SH-SY5Y (cell line): ENCODE measurements around the gene CALM1.

Experiments used
- GATA2 ChIP-seq: IDR thresholded peaks from 2 replicates; pipeline ENCODE4 v1.6.1; 2011; ENCODE audit warnings: mild to moderate bottlenecking, low read depth, low read length
- GATA3 ChIP-seq: IDR thresholded peaks from 2 replicates; pipeline ENCODE4 v1.6.1; 2011; ENCODE audit warnings: low read depth, mild to moderate bottlenecking, low read length, moderate library complexity

CALM1 gene

DNA sequence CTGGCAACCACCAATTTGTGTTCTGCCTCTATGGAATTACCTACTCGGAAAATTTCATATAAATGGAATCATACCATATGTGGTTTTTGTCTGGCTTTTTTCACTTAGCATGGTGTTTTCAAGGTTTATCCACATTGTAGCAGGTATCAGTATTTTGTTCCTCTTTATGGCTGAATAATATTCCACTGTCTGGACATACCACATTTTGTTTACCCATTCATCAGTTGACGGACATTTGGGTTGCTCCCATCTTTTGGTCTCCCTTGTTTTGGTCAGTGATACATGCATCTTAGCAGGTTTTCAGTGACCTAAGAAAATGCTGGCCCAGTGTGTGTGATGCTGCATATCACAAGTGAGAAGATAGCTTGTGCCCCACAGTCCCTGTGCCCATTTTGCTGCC is 21.2 kb downstream of the CALM1 start:
- TF ChIP-seq GATA3 (no peak), GATA2 (no peak)

DNA sequence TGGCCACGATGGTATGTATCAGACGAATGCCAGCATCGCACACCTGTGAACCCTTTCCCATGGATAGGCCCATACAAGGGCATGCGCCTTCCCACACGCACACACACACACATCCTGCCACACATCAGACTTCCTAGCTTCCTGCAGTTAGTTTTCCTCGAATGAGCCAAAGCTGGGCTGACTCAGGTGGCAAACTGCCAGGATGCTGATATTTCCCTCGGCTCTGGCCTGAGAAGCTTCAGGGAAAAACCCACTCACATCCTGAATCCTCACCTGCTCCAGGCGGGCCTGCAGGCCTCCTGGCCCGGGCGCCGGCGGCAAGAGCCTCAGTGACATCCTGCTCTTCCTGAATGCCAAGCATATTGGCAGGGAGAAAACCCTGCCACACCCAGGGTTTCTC is 22.4 kb downstream of the CALM1 start:
- no peak for TF ChIP-seq GATA3
- no peak for TF ChIP-seq GATA2

DNA sequence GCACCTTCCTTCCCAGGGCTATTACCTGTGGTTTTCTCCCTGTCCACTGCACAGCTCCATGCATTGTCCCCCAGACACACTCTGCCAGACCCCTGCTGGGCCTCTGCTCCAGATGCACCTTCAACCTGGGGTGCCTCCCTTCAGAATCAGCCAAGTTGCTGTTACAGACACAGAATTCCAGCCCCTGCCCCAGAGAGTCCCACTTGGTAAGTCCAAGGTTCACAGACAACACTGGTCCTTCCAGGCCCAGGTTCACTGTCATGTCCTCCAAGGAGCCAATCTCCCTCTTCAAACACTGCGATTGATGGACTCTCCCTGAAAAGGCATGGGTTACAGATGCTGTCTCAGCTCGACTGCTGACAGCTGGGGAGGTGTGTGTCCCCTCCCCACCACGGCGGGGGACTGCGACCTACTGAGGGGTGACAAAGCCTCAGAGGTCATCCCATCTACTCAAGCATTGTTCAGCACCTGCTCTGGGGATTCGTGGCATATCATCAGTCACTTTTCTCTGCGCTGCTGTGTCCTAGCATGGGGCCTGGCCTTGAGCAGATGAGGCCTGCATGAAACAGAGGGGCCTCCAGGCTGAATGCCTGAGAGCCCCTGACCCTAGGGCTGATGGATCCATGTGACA is 24.3 kb downstream of the CALM1 start:
- no peak for TF ChIP-seq GATA3
- TF ChIP-seq GATA2, result no peak

DNA sequence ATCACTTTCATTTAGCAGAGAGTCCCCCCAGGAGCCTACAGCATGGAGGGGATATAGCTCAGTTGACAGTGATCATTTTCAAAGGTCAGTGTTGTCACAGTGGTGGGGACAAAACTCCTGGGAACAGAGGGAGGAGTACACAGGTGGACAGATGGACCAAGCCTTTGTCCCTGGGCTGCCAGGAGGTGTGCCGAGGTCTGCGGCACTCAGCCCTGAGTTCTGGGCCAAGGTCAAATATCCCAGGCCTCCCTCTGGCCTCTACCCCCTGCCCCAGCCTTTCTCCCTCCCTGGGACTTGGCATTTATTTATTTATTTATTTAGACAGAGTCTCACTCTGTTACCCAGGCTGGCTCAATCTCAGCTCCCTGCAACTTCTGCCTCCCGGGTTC is 24.8 kb downstream of the CALM1 start:
- TF ChIP-seq GATA3 (no peak), GATA2 (no peak)

DNA sequence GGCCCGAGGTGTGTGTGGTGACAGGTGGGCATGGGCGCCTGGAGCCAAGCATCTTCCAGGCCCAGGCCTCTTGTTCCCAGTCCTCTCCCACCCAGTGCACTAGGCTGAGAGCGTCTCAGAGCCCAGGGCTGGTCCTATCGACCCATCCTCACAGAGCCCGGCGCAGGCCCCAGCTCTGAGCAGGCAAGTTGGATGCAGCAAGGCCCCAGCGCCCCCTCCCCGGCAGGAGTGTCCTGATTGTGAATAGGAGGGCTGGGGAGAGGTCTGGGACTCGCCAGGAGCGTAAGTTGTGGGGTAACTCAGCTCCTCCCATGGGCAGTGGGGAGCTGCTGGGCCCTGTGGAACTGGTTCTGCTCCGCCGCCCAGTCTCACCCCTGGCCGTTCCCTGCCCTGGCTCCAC is 26.3 kb downstream of the CALM1 start:
- TF ChIP-seq GATA2, result no peak
- no peak for TF ChIP-seq GATA3

DNA sequence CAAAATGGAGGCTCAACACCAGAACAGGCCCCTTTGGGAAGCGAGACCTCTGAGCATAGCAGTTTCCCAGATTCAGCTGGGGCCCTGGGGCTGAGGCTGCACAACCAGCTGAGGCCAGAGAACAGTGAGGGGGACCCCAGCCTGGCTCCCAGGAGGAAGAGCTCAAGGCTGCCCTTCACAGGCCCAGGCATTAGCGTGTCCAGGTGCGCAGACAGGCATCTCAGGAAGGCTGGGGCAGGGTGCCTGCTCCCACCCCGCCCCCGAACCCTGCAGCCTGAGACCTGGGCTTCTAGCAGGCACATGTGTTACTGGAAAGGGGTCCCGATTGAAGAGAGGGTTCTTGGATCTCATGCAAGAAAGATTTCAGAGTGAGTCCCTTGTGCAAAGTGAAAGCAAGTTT is 27.2 kb downstream of the CALM1 start:
- TF ChIP-seq GATA2 (no peak), GATA3 (no peak)

DNA sequence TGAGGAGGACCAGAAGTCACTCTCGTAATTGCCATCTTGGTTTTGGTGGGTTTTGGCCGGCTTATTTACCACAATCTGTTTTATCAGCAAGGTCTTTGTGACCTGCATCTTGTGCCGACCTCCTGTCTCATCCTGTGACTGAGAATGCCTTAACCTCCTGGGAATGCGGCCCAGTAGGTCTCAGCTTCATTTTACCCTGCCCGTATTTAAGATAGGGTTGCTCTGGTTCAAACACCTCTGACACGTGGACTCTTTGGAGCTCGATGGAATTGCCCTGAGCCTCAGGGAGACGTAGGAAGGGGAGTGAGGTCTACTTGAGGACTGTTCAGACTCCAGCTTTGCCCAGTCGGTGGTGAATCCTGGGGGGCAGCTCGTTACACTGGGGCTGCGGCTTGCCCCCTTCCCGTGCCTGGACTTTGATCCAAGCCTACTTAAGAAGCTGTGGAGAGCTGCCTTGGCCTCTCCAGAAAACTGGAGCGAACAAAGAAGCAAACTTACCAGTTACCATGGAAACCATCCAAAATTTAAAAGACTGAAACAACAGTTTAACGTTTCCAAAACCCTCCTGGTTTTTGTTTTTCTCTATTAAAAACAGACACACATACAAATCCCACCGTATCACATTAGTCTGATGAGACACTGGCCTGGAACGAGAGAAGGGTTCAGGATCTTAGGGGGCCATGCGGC is 28.0 kb downstream of the CALM1 start:
- TF ChIP-seq GATA2 (no peak), GATA3 (no peak)

DNA sequence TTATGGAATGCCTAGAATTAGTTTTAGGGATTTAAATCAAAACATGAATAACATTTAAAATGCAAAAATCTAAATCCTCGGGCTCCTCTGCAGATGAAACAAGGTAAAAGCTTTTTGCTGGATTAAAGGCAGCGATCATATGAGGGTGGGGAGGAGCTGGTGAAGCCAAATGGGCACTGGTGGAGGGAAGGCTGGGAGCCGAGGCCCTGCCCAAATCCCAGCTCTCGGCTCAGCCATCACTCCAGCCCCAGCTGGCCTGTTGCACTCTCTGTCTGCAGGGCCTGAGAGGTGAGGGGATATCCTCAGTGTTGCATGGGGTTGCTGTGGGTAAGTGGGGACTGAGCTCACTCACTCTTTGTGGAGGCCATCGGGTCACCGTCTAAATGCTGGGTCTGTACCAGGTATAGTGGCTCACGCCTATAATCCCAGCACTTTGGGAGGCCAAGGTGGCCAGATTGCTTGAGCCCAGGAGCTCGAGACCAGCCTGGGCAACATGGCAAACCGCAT is 28.6 kb downstream of the CALM1 start:
- TF ChIP-seq GATA3, result no peak
- no peak for TF ChIP-seq GATA2

DNA sequence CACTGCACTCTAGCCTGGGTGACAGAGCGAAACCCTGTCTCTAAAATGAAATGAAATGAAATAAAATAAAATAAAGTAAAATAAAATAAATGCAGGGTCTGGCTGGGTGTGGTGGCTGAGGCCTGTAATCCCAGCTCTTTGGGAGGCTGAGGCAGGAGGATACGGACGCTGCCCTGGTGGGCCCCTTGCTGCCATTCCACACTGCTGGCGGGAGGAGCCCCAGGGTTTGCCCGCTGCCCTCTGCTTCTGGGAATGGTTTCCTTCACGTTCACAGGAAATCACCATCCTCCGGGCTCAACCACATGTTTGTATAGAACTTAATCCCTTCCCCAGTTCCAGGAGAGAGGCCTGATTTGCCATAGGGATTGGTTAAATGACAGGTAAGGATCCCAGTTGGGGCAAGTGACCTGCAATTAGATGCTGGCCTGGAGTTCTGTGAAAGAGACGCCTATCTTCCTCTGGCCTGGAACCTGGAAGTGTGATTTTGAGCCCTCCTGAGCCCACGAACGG is 29.3 kb downstream of the CALM1 start:
- no peak for TF ChIP-seq GATA3
- no peak for TF ChIP-seq GATA2

DNA sequence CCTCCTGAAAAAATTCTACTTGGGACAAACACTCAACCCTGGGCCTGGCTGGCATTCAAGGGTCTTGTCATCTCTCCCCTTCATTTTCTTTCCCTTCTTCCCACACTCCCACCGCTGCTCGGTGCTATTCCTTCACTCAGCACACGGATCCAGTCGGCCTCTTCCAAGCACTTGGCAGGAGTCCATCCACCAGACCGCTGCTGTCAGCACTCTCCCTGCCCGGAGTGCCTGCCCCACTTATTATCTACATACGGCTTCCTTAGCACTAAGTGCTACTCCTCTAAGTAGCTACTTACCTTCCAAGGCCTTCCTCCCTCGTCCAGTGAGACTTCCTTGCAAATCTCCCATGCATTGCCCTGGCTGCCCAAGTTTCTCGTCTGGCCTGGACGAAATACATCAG is 29.8 kb downstream of the CALM1 start:
- TF ChIP-seq GATA2 (no peak), GATA3 (no peak)

DNA sequence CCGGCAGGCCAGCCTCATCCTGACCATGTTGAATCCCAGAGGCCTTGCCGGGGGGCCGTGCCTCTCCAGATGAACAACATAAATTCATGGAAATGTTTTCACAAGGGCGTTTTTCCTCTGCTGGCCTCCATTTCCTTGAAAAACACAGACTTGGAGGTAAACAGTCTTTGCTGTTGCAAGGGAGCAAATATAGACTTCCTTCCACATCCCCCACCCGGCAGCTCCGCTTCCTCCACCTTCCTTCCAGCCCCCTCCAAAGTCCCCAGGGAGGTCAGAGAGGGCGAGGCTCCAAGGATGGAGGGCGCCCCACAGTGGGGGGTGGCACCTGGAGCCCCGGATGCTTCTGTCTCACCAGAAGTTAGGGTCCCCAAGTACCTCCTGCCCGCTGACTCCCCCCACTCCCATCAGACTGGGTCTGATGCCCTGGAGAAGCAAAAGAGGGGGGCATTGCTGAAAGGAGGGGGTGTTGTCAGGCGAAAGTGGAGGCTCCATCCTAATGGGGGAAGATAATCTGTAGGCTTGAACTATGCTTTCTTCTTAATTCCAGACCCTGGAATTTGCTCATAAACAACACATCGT is 31.1 kb downstream of the CALM1 start:
- TF ChIP-seq GATA3, result no peak
- TF ChIP-seq GATA2, result no peak

DNA sequence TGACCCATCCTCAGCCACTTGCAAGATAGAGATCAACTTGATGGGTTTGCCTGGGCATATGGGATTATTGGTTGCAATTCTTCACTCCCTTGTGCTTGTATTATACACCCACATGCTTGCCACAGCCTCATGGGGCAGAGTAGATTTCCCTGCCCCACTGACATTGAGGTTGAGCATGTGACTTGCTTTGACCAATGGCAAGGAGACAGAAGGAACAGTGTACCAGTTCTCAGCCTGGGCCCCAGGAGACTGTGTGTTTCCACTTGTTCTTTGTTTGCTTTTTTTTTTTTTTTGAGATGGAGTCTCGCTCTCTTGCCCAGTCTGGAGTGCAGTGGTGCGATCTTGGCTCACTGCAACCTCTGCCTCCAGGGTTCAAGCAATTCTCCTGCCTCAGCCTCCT is 31.8 kb downstream of the CALM1 start:
- TF ChIP-seq GATA2 (no peak), GATA3 (no peak)

DNA sequence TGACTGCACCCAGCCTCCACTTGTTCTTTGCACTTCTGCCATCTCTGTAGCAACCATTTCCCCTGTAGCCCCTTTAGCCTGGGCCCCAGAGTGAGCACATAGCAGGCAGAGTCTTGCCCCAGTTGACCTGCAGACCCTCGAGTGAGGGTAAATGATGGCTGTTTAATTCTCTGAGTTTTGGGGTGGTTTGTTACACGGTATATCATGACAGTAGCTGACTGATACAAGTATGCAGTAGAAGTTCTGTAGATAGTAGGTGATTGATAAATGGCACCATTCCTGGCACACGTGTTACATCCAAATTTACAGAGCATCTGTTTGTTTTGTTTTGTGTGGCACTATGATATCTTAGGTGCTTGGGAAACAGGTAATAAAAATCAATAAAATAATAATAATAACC is 32.4 kb downstream of the CALM1 start:
- TF ChIP-seq GATA2 (no peak), GATA3 (no peak)

DNA sequence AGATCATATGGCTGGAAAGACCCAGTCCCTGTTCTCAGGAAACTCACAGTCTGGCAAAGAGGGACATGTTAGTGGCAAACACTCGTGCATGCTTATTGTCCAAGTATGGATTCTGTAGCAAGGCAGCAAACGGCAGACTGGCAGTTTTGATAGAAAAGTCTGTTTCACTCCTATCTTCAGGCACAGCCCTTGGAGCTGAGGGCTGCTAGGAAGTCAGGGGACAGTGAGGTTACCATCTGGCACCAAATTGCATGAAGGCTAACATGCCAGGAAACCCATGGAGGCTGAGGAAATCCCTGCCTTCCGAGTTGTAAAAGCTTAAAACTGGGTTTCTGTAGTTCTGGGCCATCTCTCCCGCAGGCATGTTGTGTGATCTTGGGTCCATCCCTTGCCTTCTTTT is 32.9 kb downstream of the CALM1 start:
- TF ChIP-seq GATA2 (no peak), GATA3 (no peak)

DNA sequence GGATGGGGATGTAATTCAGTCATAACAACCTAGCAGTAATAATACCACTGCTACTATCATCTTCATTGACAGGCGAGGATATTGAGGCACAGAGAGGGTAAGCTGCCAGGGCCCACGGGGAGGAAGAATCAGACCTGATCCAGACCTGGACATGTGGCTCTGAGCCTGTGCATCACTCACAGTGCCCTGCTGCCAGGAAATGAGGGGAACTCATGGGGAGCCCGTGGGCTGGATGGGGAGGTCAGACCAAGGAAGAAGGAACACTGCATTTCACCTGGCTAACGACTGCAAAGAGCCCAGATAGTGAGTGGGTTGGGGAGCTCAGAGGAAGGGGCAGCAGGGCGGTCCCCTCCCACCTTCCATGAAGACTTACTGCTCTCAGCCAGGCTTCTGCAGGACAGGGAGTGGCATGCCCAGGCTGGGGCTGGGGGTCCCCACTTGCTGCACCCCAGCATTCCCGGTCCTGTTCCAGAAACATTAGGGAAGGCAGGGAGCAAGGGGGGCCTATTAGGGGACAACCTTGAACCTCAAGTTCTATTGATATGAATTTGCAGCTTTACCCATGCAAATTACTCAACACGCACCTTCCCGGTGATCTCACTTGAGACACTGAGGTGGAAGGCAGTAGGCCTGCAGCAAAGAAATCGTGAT is 37.7 kb downstream of the CALM1 start:
- TF ChIP-seq GATA3, result no peak
- no peak for TF ChIP-seq GATA2
